HK-2 (cell line): Measurements from ENCODE around the gene PRM2.
"Not testable (repeated sequence)": the region's sequence is repeated elsewhere in the genome, so short reads cannot be mapped to it uniquely, and the experiment has no call there.

Source experiments
- DNase-seq: peaks from one replicate; pipeline ENCODE4 v3.0.0-alpha.2; 2018; ENCODE audit not compliant: unreplicated experiment

PRM2 gene

GRCh38 chr16:11307639-11308492, 31.6 kb upstream of the PRM2 start:
- DNase-seq: no peak

GRCh38 chr16:11306997-11307638, 30.8 kb upstream of the PRM2 start:
- DNase-seq: no peak

GRCh38 chr16:11306381-11306780, 30.1 kb upstream of the PRM2 start:
- DNase-seq: no peak

GRCh38 chr16:11303405-11304138, 27.3 kb upstream of the PRM2 start:
- DNase-seq: no peak

GRCh38 chr16:11302977-11303376, 26.7 kb upstream of the PRM2 start:
- no peak for DNase-seq

- DNase-seq: no peak
Measured at GRCh38 chr16:11301645-11302501, 25.6 kb upstream of the PRM2 start.

- DNase-seq: no peak
Measured at GRCh38 chr16:11300560-11300892, 24.2 kb upstream of the PRM2 start.

GRCh38 chr16:11299865-11300559, 23.7 kb upstream of the PRM2 start:
- DNase-seq: no peak

GRCh38 chr16:11298950-11299547, 22.8 kb upstream of the PRM2 start:
- not testable (repeated sequence) for DNase-seq

GRCh38 chr16:11298143-11298900, 22.0 kb upstream of the PRM2 start:
- no peak for DNase-seq

- peak; percentile 41 for DNase-seq
Measured at GRCh38 chr16:11297492-11298142, 21.3 kb upstream of the PRM2 start.

GRCh38 chr16:11296706-11297491, 20.6 kb upstream of the PRM2 start:
- no peak for DNase-seq

- no peak for DNase-seq
Measured at GRCh38 chr16:11296351-11296705, 20.0 kb upstream of the PRM2 start.

GRCh38 chr16:11295672-11296071, 19.4 kb upstream of the PRM2 start:
- DNase-seq: no peak

GRCh38 chr16:11292076-11292748, 15.9 kb upstream of the PRM2 start:
- DNase-seq: no peak

- DNase-seq: no peak
Measured at GRCh38 chr16:11291091-11291703, 14.9 kb upstream of the PRM2 start.

- no peak for DNase-seq
Measured at GRCh38 chr16:11290102-11290893, 14.0 kb upstream of the PRM2 start.
